Nephron progenitor cell (in vitro differentiated cells): ENCODE data around the gene TGM6.

ENCODE experiments used
- DNase-seq: peaks from one replicate; pipeline ENCODE4 v3.0.0; 2021
- H3K27ac Mint-ChIP-seq: 2 replicates; pipeline ENCODE4 v1.8.0; 2021; ENCODE audit warnings: mild to moderate bottlenecking, moderate library complexity, mixed read lengths
- H3K27me3 Mint-ChIP-seq: 2 replicates; pipeline ENCODE4 v1.8.0; 2021; ENCODE audit warnings: mild to moderate bottlenecking, low read depth, mixed read lengths; ENCODE audit not compliant: poor library complexity
- H3K36me3 Mint-ChIP-seq: 2 replicates; pipeline ENCODE4 v1.8.0; 2021; ENCODE audit warnings: low read depth, mixed read lengths
- H3K4me1 Mint-ChIP-seq: 2 replicates; pipeline ENCODE4 v1.8.0; 2021; ENCODE audit warnings: mixed read lengths
- H3K4me3 Mint-ChIP-seq: 2 replicates; pipeline ENCODE4 v1.8.0; 2021; ENCODE audit warnings: mild to moderate bottlenecking, moderate library complexity, mixed read lengths
- H3K9me3 Mint-ChIP-seq: 2 replicates; pipeline ENCODE4 v1.8.0; 2021; ENCODE audit warnings: mild to moderate bottlenecking, moderate library complexity, mixed read lengths
- CTCF ChIP-seq: fragments of 200-600 bp; sonication (generic); IDR thresholded peaks from 2 replicates; pipeline ENCODE4 v1.5.0; 2021; ENCODE audit warnings: antibody characterized with exemption

Gene TGM6

DNA sequence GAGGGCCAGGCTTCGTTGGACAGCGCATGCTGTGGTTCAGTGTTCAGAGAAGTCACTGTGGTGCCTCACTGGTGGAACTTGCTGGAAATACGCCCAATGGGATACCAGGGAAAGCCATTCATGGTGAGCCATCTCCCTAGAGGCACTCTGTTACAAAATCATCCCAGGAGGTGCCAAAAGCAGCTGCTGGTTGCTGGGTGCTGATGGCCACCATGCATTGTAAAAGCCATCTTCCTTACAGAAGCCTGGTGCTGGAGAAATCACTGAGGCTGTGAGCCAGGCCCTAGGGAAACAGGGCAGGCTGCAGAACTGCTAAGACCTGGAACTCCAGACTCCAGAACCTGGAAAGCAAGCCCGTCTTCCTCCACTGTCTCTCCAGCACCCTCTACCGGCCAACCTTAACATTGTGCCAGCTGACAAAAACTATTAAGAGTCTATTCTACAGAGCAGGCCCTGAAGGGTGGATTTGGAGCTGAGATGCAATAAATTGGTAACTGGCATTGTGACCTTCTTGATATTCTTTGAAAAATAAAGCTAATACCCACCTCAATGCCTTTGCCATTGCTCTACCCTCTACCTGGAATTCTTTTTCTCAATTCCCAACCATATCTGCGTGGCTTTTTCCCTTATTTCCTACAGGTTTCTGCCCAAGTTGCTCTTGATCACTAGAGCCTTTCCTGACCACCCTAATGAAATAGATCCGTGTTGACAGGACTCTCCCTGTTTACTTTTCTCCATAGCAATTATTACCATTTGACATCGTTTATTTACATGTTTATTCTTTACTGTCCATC lies 71.4 kb downstream of the TGM6 start:
- Mint-ChIP-seq H3K27ac (no peak overlapping the region), H3K9me3 (no peaks in the 10 kb centered on the region), H3K4me1 (peaks cover 11% of the 10 kb centered on the region), H3K27me3 (peaks cover 8% of the 10 kb centered on the region), H3K4me3 (no peak overlapping the region), H3K36me3 (no peaks in the 10 kb centered on the region)
- peak; percentile 90 for DNase-seq
- TF ChIP-seq CTCF = peak; percentile 89

DNA sequence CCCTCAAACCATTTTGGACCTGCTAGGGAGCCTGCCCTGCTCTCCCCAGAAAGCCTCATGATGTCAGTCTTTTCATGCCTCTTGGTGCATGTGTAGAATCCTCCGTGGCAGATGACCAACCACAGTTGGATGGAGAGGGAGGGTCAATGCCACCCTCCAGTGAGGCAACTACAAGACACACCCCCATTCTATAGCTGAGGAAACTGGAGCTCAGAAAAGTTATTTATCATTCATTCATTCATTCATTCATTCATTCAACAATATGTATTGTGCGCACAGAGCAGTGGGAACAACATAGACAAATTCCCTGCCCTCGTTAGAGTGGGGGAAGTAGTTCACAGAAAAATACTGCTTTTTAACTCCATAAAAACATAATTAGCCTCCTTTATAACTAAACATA lies 73.1 kb downstream of the TGM6 start:
- H3K36me3 Mint-ChIP-seq = peaks cover 2% of the 10 kb centered on the region
- peaks cover 26% of the 10 kb centered on the region for H3K4me1 Mint-ChIP-seq
- H3K9me3 Mint-ChIP-seq = no peaks in the 10 kb centered on the region
- TF ChIP-seq CTCF = no peak
- no peak overlapping the region for H3K4me3 Mint-ChIP-seq
- peaks cover 4% of the 10 kb centered on the region for H3K27me3 Mint-ChIP-seq
- H3K27ac Mint-ChIP-seq = no peak overlapping the region
- DNase-seq = no peak

DNA sequence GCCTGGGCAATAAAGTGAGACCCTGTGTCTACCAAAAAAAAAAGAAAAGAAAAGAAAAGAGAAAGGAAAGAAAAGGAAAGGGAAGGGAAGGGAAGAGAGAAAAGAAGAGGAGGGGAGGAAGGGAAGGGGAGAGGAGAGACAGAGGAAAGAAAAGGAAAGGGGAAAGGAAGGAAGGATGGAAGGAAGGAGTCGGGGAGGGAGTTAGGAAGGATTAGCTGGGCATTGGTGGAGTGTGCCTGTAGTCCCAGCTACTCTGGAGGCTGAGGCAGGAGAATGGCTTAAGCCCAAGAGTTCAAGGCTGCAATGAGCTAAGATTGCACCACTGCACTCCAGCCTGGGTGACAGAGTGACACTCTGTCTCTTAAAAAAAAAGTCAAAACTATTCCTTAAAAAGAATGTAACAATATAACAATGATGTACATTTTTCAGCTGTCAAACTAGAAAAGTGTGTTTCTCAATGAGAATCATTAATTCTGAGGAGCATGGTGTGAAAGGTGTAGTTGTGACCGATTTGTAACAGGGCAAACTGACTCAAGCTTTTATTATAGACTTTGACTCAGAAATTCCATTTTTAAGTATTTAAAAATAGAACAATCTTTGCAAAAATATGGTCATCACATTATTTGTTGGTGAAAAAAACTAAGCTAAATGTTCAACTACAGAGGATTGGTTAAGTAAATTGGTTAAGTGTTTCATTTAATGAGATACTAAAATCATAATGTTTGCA lies 75.2 kb downstream of the TGM6 start:
- no peak for TF ChIP-seq CTCF

DNA sequence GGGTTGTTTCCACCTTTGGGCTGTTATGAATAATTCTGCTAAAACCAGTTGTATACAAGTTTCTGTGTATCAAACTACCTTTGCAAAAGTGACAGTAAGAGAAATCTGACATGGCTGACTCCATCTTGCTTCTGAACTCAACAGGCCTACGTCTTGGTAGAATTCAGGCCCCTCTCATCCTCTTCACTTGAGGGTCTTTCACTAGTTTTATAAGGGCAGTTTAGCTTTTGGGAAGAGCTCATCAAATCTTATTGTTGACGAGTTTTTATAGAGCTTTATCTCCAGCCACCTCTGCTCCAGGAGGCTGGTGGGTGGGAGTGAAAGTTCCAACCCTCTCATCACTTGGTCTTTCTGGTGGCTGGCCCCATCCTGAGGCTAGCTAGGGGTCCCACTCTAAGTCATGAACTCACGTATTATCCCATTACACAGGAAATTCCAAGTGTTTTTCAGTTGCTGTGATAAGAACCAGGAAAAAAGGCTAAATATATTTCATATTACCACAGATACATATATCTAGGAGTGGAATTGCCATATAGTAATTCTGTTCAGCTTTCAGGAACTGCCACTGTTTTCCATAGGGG lies 78.3 kb downstream of the TGM6 start:
- Mint-ChIP-seq H3K4me3 (no peak overlapping the region), H3K27ac (peak overlapping the region; percentile 70), H3K9me3 (no peaks in the 10 kb centered on the region), H3K27me3 (no peaks in the 10 kb centered on the region), H3K4me1 (peaks cover 33% of the 10 kb centered on the region), H3K36me3 (peaks cover 54% of the 10 kb centered on the region)
- no peak for TF ChIP-seq CTCF
- DNase-seq = no peak

More for the DNA sequence above, 75.2 kb downstream of the TGM6 start:
- peaks cover 24% of the 10 kb centered on the region for H3K36me3 Mint-ChIP-seq
- H3K9me3 Mint-ChIP-seq = no peaks in the 10 kb centered on the region
- DNase-seq = no peak
- peaks cover 33% of the 10 kb centered on the region for H3K4me1 Mint-ChIP-seq
- H3K27ac Mint-ChIP-seq = no peak overlapping the region
- no peaks in the 10 kb centered on the region for H3K27me3 Mint-ChIP-seq
- H3K4me3 Mint-ChIP-seq = no peak overlapping the region

DNA sequence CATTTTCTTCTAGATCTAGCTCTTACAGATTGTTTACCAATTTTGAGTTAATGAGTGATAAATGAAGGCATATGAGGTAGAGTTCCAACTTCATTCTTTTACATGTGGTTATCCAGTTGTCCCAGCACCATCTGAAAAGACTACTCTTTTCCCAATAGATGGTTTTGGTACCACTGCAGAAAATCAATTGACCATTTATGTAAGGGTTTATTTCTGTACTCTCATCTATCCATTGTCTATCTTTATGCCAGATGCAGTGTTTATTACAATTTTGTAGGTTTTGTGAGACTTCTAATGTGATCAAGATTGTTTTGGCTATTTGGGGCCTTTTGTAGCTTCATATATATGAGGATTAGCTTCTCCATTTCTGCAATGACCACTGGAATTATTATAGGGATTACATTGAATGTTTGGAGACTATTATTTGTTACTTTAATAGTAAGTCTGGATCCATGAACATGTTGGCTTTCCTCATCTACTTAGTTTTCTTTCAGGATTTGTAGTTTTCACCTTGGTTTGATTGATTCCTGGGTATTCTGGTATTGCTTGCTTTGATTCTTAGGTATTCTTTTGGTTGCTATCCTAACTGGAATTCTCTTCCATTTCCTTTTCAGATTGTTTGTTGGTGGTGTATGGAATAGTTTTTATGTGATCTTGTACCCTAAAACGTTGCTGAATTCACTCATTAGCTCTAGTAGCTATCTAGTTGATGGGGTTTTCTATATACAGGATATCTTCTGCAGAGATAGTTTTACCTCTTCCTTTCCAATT lies 79.5 kb downstream of the TGM6 start:
- no peak overlapping the region for H3K27ac Mint-ChIP-seq
- no peak for DNase-seq
- TF ChIP-seq CTCF = no peak

More for the DNA sequence above, 79.5 kb downstream of the TGM6 start:
- H3K36me3 Mint-ChIP-seq = peaks cover 65% of the 10 kb centered on the region
- no peaks in the 10 kb centered on the region for H3K27me3 Mint-ChIP-seq
- peaks cover 33% of the 10 kb centered on the region for H3K4me1 Mint-ChIP-seq
- no peaks in the 10 kb centered on the region for H3K9me3 Mint-ChIP-seq
- H3K4me3 Mint-ChIP-seq = no peak overlapping the region
